ENCODE data around the gene ERG.

Gene ERG

GRCh38 chr21:38496224-38496623 lies 2.1 kb downstream of the ERG start:
- no peak for DNase-seq

- no peak for DNase-seq
These were observed 2.6 kb downstream of the ERG start for GRCh38 chr21:38495696-38496095.

GRCh38 chr21:38495242-38495641 lies 3.0 kb downstream of the ERG start:
- no peak for DNase-seq

GRCh38 chr21:38494703-38495102 lies 3.6 kb downstream of the ERG start:
- no peak for DNase-seq

- no peak for DNase-seq
These were observed 4.0 kb downstream of the ERG start for GRCh38 chr21:38494251-38494642.

GRCh38 chr21:38493549-38494250 lies 4.6 kb downstream of the ERG start:
- no peak for DNase-seq

- no peak for DNase-seq
These were observed 6.3 kb downstream of the ERG start for GRCh38 chr21:38492007-38492406.

GRCh38 chr21:38491536-38491935 lies 6.7 kb downstream of the ERG start:
- no peak for DNase-seq

- no peak for DNase-seq
These were observed 7.8 kb downstream of the ERG start for GRCh38 chr21:38490411-38491020.

GRCh38 chr21:38489729-38490128 lies 8.5 kb downstream of the ERG start:
- DNase-seq: no peak

GRCh38 chr21:38489271-38489652 lies 9.0 kb downstream of the ERG start:
- DNase-seq: no peak

- no peak for DNase-seq
These were observed 9.5 kb downstream of the ERG start for GRCh38 chr21:38488640-38489270.

GRCh38 chr21:38487901-38488639 lies 10.2 kb downstream of the ERG start:
- DNase-seq: no peak

- DNase-seq: no peak
These were observed 11.6 kb downstream of the ERG start for GRCh38 chr21:38486706-38487105.

GRCh38 chr21:38486221-38486620 lies 12.1 kb downstream of the ERG start:
- no peak for DNase-seq

GRCh38 chr21:38479641-38480525 lies 18.4 kb downstream of the ERG start:
- no peak for DNase-seq

- no peak for DNase-seq
These were observed 19.5 kb downstream of the ERG start for GRCh38 chr21:38478782-38479181.

GRCh38 chr21:38477226-38477625 lies 21.1 kb downstream of the ERG start:
- no peak for DNase-seq

- no peak for DNase-seq
These were observed 21.9 kb downstream of the ERG start for GRCh38 chr21:38476385-38476784.

GRCh38 chr21:38475519-38475918 lies 22.8 kb downstream of the ERG start:
- no peak for DNase-seq

GRCh38 chr21:38474796-38475195 lies 23.5 kb downstream of the ERG start:
- no peak for DNase-seq

GRCh38 chr21:38474124-38474523 lies 24.2 kb downstream of the ERG start:
- no peak for DNase-seq
